ENCODE measurements around the gene MICOS13. TPM values are rescaled to one million over a fixed set of nuclear protein-coding genes. Genes with fewer than 3 reads are reported as not detected.

The MICOS13 gene
- total and polyA plus RNA-seq, 10 donors, result 15.7 to 89.5 (median 38.0) TPM

GRCh38 chr19:5693195-5694166 is 13.2 kb upstream of the MICOS13 start:
- H3K4me1 ChIP-seq, result peaks cover 8 to 54% (median 41%) of the 10 kb centered on the region in 6 donors
- WGBS, 5 donors, result 79 to 88% (median 84%) methylated on average over 30 to 39 of the region's 39 CpGs
- no peak for TF ChIP-seq POLR2A (IDR thresholded peaks at IDR 0.05)
- no peak for TF ChIP-seq CTCF (IDR thresholded peaks at IDR 0.05 in 8 of 11, conservative IDR thresholded peaks at IDR 0.05 in 3 of 11)
- TF ChIP-seq POLR2AphosphoS5 (IDR thresholded peaks at IDR 0.05), result peak; percentile 46 to 77 (median 53)
- intact Hi-C loops (cut with DNase I; ENCODE audit: low total_unique reads), result no loop called here
- H3K27me3 ChIP-seq (replicated peaks in 1 of 7), result no peaks in the 10 kb centered on the region
- no peaks in the 10 kb centered on the region for H3K9me3 ChIP-seq
- peak overlapping the region in 3 of 8 donors; percentile 92 to 94 (median 94) for H3K27ac ChIP-seq
- peaks cover 4 to 73% (median 62%) of the 10 kb centered on the region in 6 donors for H3K36me3 ChIP-seq
- peak; percentile 80 for DNase-seq
- no peak overlapping the region for H3K4me3 ChIP-seq

- 80 to 91% (median 84%) methylated on average over 7 of the region's 7 CpGs for WGBS, 5 donors
- no peak for TF ChIP-seq POLR2A (IDR thresholded peaks at IDR 0.05)
- no peak for TF ChIP-seq POLR2AphosphoS5 (IDR thresholded peaks at IDR 0.05)
- TF ChIP-seq CTCF (IDR thresholded peaks at IDR 0.05 in 8 of 11, conservative IDR thresholded peaks at IDR 0.05 in 3 of 11), result no peak
- Histone ChIP-seq H3K27me3 (replicated peaks in 1 of 7) (no peaks in the 10 kb centered on the region), H3K36me3 (peaks cover 4 to 66% (median 56%) of the 10 kb centered on the region in 6 donors), H3K4me3 (peak overlapping the region in 1 of 8 donors; percentile 80), H3K4me1 (peaks cover 8 to 60% (median 44%) of the 10 kb centered on the region in 6 donors), H3K9me3 (no peaks in the 10 kb centered on the region), H3K27ac (peak overlapping the region in 5 of 8 donors; percentile 90 to 94 (median 94))
- intact Hi-C loops (cut with DNase I; ENCODE audit: low total_unique reads), result no loop called here
- peak; percentile 67 for DNase-seq
These were observed 12.4 kb upstream of the MICOS13 start for GRCh38 chr19:5692723-5693194.

- H3K27me3 ChIP-seq (replicated peaks in 1 of 7), result no peaks in the 10 kb centered on the region
- peaks cover 4 to 59% (median 54%) of the 10 kb centered on the region in 6 donors for H3K36me3 ChIP-seq
- DNase-seq, result peak; percentile 80
- TF ChIP-seq POLR2A (IDR thresholded peaks at IDR 0.05) (no peak), POLR2AphosphoS5 (IDR thresholded peaks at IDR 0.05) (peak in 1 of 3 donors; percentile 52), CTCF (IDR thresholded peaks at IDR 0.05 in 8 of 11, conservative IDR thresholded peaks at IDR 0.05 in 3 of 11) (no peak)
- no peaks in the 10 kb centered on the region for H3K9me3 ChIP-seq
- 66 to 75% (median 68%) methylated on average over 14 to 42 of the region's 42 CpGs for WGBS, 5 donors
- H3K4me1 ChIP-seq, result peaks cover 14 to 67% (median 51%) of the 10 kb centered on the region in 6 donors
- peak overlapping the region; percentile 65 to 93 (median 80) for H3K4me3 ChIP-seq
- H3K27ac ChIP-seq, result peak overlapping the region in 7 of 8 donors; percentile 90 to 94 (median 94)
- intact Hi-C loops (cut with DNase I; ENCODE audit: low total_unique reads), result no loop called here
These were observed 11.8 kb upstream of the MICOS13 start for GRCh38 chr19:5691822-5692722.
